Measurements from ENCODE around the gene BTBD6. TPM values are rescaled to one million over a fixed set of nuclear protein-coding genes. Genes with fewer than 3 reads are reported as not detected.

BTBD6 gene
- total RNA-seq, 1 donor from 2014 or later: 35.3 TPM

GRCh38 chr14:105282098-105282725 is 33.9 kb downstream of the BTBD6 start:
- Mint-ChIP-seq H3K27me3 (ENCODE audit: unreplicated experiment) (no peaks in the 10 kb centered on the region), H3K4me3 (ENCODE audit: unreplicated experiment) (no peak overlapping the region), H3K4me1 (ENCODE audit: unreplicated experiment) (peaks cover 4% of the 10 kb centered on the region), H3K27ac (ENCODE audit: unreplicated experiment) (no peak overlapping the region), H3K9me3 (ENCODE audit: unreplicated experiment) (no peaks in the 10 kb centered on the region), H3K36me3 (ENCODE audit: unreplicated experiment) (peaks cover 6% of the 10 kb centered on the region)
- no peak for DNase-seq (ENCODE audit: extremely low spot score, unreplicated experiment)
- no peak for TF ChIP-seq CTCF (IDR thresholded peaks at IDR 0.05)

- no peak for DNase-seq (ENCODE audit: extremely low spot score, unreplicated experiment)
- no peaks in the 10 kb centered on the region for H3K9me3 Mint-ChIP-seq (ENCODE audit: unreplicated experiment)
- no peak overlapping the region for H3K27ac Mint-ChIP-seq (ENCODE audit: unreplicated experiment)
- H3K27me3 Mint-ChIP-seq (ENCODE audit: unreplicated experiment): no peaks in the 10 kb centered on the region
- no peak overlapping the region for H3K4me3 Mint-ChIP-seq (ENCODE audit: unreplicated experiment)
- no peak for TF ChIP-seq CTCF (IDR thresholded peaks at IDR 0.05)
- peaks cover 6% of the 10 kb centered on the region for H3K36me3 Mint-ChIP-seq (ENCODE audit: unreplicated experiment)
- peaks cover 4% of the 10 kb centered on the region for H3K4me1 Mint-ChIP-seq (ENCODE audit: unreplicated experiment)
Measured at GRCh38 chr14:105283028-105283427, 34.7 kb downstream of the BTBD6 start.

- TF ChIP-seq CTCF (IDR thresholded peaks at IDR 0.05): no peak
- H3K27me3 Mint-ChIP-seq (ENCODE audit: unreplicated experiment): no peaks in the 10 kb centered on the region
- H3K4me1 Mint-ChIP-seq (ENCODE audit: unreplicated experiment): peaks cover 4% of the 10 kb centered on the region
- H3K36me3 Mint-ChIP-seq (ENCODE audit: unreplicated experiment): peaks cover 6% of the 10 kb centered on the region
- DNase-seq (ENCODE audit: extremely low spot score, unreplicated experiment): no peak
- H3K9me3 Mint-ChIP-seq (ENCODE audit: unreplicated experiment): no peaks in the 10 kb centered on the region
- H3K4me3 Mint-ChIP-seq (ENCODE audit: unreplicated experiment): no peak overlapping the region
- H3K27ac Mint-ChIP-seq (ENCODE audit: unreplicated experiment): no peak overlapping the region
Measured at GRCh38 chr14:105283899-105284298, 35.6 kb downstream of the BTBD6 start.

- no peak for DNase-seq (ENCODE audit: extremely low spot score, unreplicated experiment)
- H3K4me1 Mint-ChIP-seq (ENCODE audit: unreplicated experiment): peaks cover 4% of the 10 kb centered on the region
- H3K27ac Mint-ChIP-seq (ENCODE audit: unreplicated experiment): no peak overlapping the region
- H3K9me3 Mint-ChIP-seq (ENCODE audit: unreplicated experiment): no peaks in the 10 kb centered on the region
- H3K27me3 Mint-ChIP-seq (ENCODE audit: unreplicated experiment): no peaks in the 10 kb centered on the region
- H3K36me3 Mint-ChIP-seq (ENCODE audit: unreplicated experiment): peaks cover 6% of the 10 kb centered on the region
- no peak overlapping the region for H3K4me3 Mint-ChIP-seq (ENCODE audit: unreplicated experiment)
- TF ChIP-seq CTCF (IDR thresholded peaks at IDR 0.05): no peak
Measured at GRCh38 chr14:105285174-105285573, 36.8 kb downstream of the BTBD6 start.

GRCh38 chr14:105286759-105287144 is 38.4 kb downstream of the BTBD6 start:
- peaks cover 2% of the 10 kb centered on the region for H3K4me1 Mint-ChIP-seq (ENCODE audit: unreplicated experiment)
- H3K9me3 Mint-ChIP-seq (ENCODE audit: unreplicated experiment): no peaks in the 10 kb centered on the region
- TF ChIP-seq CTCF (IDR thresholded peaks at IDR 0.05): no peak
- H3K4me3 Mint-ChIP-seq (ENCODE audit: unreplicated experiment): no peak overlapping the region
- no peak overlapping the region for H3K27ac Mint-ChIP-seq (ENCODE audit: unreplicated experiment)
- H3K36me3 Mint-ChIP-seq (ENCODE audit: unreplicated experiment): peaks cover 6% of the 10 kb centered on the region
- DNase-seq (ENCODE audit: extremely low spot score, unreplicated experiment): no peak
- no peaks in the 10 kb centered on the region for H3K27me3 Mint-ChIP-seq (ENCODE audit: unreplicated experiment)
